GM15510 (cell line): Measurements from ENCODE around the gene TDRD10.

Experiments used
- POLR2A ChIP-seq: IDR thresholded peaks from 3 replicates; pipeline ENCODE4 v1.6.1; 2011; ENCODE audit warnings: borderline replicate concordance; ENCODE audit not compliant: insufficient read length; ENCODE audit errors: extremely low read depth

Gene TDRD10

DNA sequence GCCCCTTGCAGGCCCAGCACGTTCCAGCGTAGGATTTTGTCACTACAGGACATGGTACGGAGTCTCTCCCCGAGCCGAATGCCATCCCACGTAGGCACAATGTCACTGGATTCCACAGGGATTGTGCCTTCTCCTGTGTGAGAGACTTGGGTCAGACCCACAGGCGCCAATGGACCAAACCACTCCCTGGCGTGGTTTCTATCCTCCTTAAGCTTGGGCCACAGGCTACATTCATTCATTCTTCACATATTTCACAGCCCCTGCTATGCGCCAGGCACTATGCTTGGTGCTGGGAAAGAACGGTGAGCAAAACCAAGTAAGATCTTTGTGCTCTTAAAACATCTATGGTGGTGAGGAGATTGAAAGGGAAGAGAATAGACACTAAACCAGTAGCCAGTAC is 84.2 kb downstream of the TDRD10 start:
- no peak for TF ChIP-seq POLR2A

DNA sequence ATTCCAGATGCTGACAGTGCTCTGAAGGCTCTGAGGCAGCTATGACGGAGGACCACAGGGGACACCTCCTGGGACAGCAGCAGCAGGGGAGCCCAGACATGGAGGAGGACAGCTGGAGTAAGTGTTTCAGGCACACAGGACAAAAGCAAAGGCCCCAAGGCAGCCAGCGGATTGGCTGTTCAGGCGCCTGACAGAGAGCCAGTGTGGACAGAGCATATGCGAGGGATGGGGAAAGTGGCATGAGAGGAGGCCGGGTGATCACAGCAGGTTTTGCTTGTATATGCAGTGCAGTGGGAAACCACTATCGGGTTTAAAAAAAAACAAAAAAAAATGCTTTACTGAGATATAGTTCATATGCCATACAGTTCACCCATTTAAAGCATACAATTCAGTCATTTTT is 84.6 kb downstream of the TDRD10 start:
- no peak for TF ChIP-seq POLR2A

DNA sequence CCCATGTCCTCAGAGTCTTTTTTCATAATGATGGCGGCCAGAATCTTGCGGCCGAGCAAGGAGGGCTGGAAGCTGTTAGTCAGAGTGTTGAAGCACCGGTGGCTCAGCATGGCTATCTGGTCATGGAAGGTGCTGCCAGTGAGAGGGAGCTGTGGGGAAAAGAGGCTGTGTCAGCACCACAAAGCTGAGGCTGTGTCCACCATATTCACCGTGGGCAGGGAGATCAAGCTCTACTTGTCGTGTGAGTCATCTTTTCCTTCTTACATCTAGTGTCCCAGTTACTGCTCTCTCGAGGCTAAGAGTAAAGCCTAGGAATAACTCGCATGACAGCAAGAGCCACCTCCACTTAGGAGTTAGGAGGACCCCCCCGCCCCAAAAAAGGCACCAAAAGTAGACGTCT is 87.8 kb downstream of the TDRD10 start:
- TF ChIP-seq POLR2A = no peak

DNA sequence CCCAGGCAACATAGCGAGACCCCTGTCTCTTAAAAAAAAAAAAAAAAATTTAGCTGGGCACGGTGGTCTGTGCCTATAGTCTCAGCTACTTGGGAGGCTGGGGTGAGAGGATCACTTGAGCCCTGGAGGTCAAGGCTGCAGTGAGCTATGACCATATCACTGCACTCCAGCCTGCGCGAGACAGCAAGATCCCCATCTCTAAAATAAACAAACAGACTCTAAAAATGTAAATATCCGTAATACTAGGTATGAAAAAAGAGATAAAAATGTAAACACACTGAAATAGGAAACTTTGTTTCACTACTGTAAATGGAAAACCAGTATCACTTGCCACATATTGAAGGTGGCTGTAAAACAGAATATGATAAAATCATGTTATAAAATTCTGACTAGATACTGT is 88.7 kb downstream of the TDRD10 start:
- TF ChIP-seq POLR2A = no peak

DNA sequence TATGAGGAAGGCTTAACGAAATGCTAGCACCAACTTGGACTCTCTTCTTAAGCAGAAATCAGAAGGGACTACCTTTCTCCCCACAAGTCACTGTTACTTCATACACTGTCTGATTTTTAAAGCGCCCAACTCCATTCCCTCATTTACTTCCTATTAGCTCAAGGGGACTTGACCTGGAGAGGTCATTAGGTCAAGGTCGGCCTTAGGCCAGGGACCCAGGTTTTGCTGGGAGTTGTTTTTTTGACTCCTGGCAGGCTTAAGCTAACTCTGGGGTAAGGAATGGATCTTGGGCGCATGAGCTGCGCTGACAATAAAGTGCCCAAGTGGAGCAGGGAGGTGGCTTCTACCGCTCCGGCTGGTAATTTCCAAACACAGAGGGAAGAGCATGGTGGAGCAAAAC is 89.2 kb downstream of the TDRD10 start:
- TF ChIP-seq POLR2A = no peak

DNA sequence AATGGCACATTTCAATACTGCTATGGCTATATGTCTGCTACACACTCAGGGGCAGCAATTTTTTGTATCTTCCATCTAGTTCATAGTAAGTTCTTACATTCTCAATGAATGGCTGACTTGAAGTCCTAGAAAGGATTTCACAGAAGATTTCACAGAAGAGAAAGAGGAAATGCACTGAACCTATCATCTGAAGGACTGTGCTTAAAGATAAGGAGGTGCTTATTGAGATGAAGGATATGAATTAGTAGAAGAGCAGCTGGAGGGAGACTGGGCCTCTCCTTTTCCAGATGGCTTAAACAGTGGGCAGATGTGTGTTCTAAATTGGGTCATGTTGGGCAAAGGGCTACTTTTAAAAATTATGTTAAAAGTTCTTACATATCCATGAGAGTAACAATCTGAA is 91.4 kb downstream of the TDRD10 start:
- no peak for TF ChIP-seq POLR2A

DNA sequence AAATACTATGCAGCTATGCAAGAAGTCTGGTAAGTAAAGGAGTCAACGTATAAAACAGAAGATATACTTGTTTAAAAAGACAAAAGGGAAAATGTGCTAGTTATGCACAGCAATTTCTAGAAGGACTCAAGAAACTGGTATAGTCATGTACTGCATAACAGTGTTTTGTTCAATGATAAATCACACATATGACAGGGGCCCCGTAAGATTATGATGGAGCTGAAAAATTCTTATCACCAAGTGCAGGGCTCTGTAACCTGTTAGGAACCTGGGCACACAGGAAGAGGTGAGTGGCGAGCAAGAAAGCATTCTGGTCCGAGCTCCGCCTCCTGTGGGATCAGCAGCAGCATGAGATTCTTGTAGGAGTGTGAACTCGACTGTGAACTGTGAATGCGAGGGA is 92.8 kb downstream of the TDRD10 start:
- TF ChIP-seq POLR2A = no peak

DNA sequence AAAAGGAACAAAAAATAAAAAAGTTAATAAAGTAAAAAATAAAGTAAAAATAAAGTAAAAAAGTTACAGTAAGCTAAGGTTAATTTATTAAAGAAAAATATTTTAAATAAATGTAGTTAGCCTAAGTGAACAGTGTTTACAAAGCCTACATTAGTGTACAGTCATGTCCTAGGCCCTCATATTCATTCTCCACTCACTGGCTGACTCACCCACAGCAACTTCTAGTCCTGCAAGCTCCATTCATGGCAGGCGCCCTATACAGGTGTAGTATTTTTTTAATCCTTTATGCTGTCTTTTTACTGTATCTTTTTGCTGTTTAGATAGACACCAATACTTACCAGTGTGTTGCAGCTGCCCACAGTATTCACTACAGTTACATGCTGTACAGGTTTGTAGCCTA is 93.6 kb downstream of the TDRD10 start:
- TF ChIP-seq POLR2A = no peak
